MM.1S (cell line): ENCODE results near the gene LHPP.
"Not testable (repeated sequence)": the region's sequence is repeated elsewhere in the genome, so short reads cannot be mapped to it uniquely, and the experiment has no call there.

Experiments
- DNase-seq: peaks from one replicate; pipeline ENCODE4 v3.0.0-alpha.2; 2015
- H2AFZ ChIP-seq: fragments of 300-600 bp; sonication (generic); 2 replicates; pipeline ENCODE4 v1.6.0; 2016; ENCODE audit warnings: antibody characterized with exemption, low read length
- H3F3A ChIP-seq: fragments of 300-600 bp; sonication (generic); 2 replicates; pipeline ENCODE4 v1.6.1; 2016; ENCODE audit warnings: mild to moderate bottlenecking, antibody characterized with exemption, low read length, moderate library complexity, mixed read lengths; ENCODE audit not compliant: insufficient read depth
- H3K27ac ChIP-seq: fragments of 300-600 bp; sonication (generic); 2 replicates; pipeline ENCODE4 v1.5.1; 2016; ENCODE audit warnings: mild to moderate bottlenecking, low read length
- H3K27me3 ChIP-seq: fragments of 300-600 bp; sonication (generic); replicated peaks from 2 replicates; pipeline ENCODE4 v1.6.0; 2016; ENCODE audit warnings: low read length; ENCODE audit not compliant: insufficient read depth
- H3K36me3 ChIP-seq: fragments of 300-600 bp; sonication (generic); replicated peaks from 2 replicates; pipeline ENCODE4 v1.6.1; 2016; ENCODE audit warnings: mild to moderate bottlenecking, low read length, mixed read lengths; ENCODE audit not compliant: insufficient read depth
- H3K4me1 ChIP-seq: fragments of 300-600 bp; sonication (generic); 2 replicates; pipeline ENCODE4 v1.6.1; 2016; ENCODE audit warnings: low read length, mixed read lengths
- H3K4me2 ChIP-seq: fragments of 300-600 bp; sonication (generic); 2 replicates; pipeline ENCODE4 v1.6.0; 2016; ENCODE audit warnings: low read depth, low read length
- H3K4me3 ChIP-seq: fragments of 300-600 bp; sonication (generic); 2 replicates; pipeline ENCODE4 v1.5.1; 2016; ENCODE audit warnings: low read length, mixed read lengths
- H3K79me2 ChIP-seq: fragments of 300-600 bp; sonication (generic); 2 replicates; pipeline ENCODE4 v1.6.1; 2016; ENCODE audit warnings: mixed run types, low read length, mixed read lengths
- H3K9ac ChIP-seq: fragments of 300-600 bp; sonication (generic); 2 replicates; pipeline ENCODE4 v1.6.1; 2016; ENCODE audit warnings: low read length, mixed read lengths
- H3K9me2 ChIP-seq: fragments of 300-600 bp; sonication (generic); replicated peaks from 2 replicates; pipeline ENCODE4 v1.6.1; 2016; ENCODE audit warnings: mild to moderate bottlenecking, low read length, mixed read lengths; ENCODE audit not compliant: insufficient read depth
- H3K9me3 ChIP-seq: fragments of 300-600 bp; sonication (generic); replicated peaks from 2 replicates; pipeline ENCODE4 v1.6.1; 2016; ENCODE audit warnings: mild to moderate bottlenecking, low read length, mixed read lengths; ENCODE audit not compliant: insufficient read depth
- H4K20me1 ChIP-seq: fragments of 300-600 bp; sonication (generic); 2 replicates; pipeline ENCODE4 v1.6.1; 2016; ENCODE audit warnings: mild to moderate bottlenecking, low read length, moderate library complexity, mixed read lengths; ENCODE audit not compliant: insufficient read depth
- EZH2 ChIP-seq: fragments of 300-600 bp; sonication (generic); optimal IDR thresholded peaks from 2 replicates; pipeline ENCODE3; 2017; ENCODE audit warnings: low read depth, mild to moderate bottlenecking, antibody characterized with exemption, low read length, mixed read lengths
- EZH2phosphoT487 ChIP-seq: fragments of 300-600 bp; sonication (generic); IDR thresholded peaks from 2 replicates; pipeline ENCODE4 v1.6.1; 2018; ENCODE audit warnings: antibody characterized with exemption, low read length
- TF ChIP-seq, protein P1 (sequence below): fragments of 300-600 bp; sonication (generic); IDR thresholded peaks from 2 replicates; pipeline ENCODE4 v1.5.1; 2016; ENCODE audit warnings: antibody characterized with exemption, low read length, mixed read lengths

Gene LHPP

DNA sequence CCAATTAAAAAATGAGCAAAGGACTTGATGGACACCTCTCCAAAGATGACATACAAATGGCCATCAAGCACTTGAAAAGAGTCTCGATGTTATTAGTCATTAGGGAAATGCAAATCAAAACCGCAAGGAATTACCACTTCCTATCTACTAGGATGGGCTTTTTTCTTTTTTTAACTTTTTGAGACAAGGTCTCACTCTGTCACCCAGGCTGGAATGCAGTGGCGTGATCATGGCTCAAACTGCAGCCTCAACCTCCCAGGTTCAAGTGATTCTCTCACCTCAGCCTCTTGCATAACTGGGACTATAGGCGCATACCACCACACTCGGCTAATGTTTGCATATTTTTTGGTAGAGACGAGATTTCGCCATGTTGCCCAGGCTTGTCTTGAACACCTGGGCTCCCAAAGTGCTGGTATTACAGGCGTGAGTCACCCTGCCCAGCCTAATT, 25.4 kb upstream of the LHPP start:
- H3K36me3 ChIP-seq: no peaks in the 10 kb centered on the region
- H3K4me2 ChIP-seq: peak overlapping the region; percentile 42; the same call in 1 of the 2 replicates
- DNase-seq: peak; percentile 83
- H3K27me3 ChIP-seq: no peaks in the 10 kb centered on the region
- no peaks in the 10 kb centered on the region for H3K9me2 ChIP-seq
- peak overlapping the region; percentile 53; the same call in 1 of the 2 replicates for H3K27ac ChIP-seq
- peak overlapping the region; percentile 7; the same call in 1 of the 2 replicates for H2AFZ ChIP-seq
- peaks cover 12% of the 10 kb centered on the region for H3K4me1 ChIP-seq
- no peaks in the 10 kb centered on the region for H3F3A ChIP-seq
- no peaks in the 10 kb centered on the region for H3K9me3 ChIP-seq
- no peak overlapping the region for H3K9ac ChIP-seq
- TF ChIP-seq EZH2: no peak
- TF ChIP-seq, protein P1, sequence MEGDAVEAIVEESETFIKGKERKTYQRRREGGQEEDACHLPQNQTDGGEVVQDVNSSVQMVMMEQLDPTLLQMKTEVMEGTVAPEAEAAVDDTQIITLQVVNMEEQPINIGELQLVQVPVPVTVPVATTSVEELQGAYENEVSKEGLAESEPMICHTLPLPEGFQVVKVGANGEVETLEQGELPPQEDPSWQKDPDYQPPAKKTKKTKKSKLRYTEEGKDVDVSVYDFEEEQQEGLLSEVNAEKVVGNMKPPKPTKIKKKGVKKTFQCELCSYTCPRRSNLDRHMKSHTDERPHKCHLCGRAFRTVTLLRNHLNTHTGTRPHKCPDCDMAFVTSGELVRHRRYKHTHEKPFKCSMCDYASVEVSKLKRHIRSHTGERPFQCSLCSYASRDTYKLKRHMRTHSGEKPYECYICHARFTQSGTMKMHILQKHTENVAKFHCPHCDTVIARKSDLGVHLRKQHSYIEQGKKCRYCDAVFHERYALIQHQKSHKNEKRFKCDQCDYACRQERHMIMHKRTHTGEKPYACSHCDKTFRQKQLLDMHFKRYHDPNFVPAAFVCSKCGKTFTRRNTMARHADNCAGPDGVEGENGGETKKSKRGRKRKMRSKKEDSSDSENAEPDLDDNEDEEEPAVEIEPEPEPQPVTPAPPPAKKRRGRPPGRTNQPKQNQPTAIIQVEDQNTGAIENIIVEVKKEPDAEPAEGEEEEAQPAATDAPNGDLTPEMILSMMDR: no peak
- TF ChIP-seq EZH2phosphoT487: no peak
- H3K4me3 ChIP-seq: no peak overlapping the region; the same call in 1 of the 2 replicates
- H3K79me2 ChIP-seq: no peaks in the 10 kb centered on the region
- no peaks in the 10 kb centered on the region for H4K20me1 ChIP-seq

DNA sequence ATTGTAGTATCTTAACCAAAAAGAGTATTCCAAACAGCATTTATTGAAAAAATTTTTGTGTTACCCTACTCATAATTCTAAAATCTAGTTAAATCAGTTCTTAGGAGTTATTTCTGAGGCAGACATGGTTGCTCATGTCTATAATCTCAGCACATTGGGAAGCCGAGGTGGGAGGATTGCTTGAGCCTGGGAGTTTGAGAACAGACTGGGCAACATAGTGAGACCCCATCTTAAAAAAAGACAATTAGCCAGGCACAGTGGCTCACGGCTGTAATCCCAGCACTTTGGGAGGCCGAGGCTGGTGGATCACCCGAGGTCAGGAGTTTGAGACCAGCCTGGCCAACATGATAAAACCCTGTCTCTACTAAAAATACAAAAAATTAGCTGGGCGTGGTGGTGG, 19.9 kb upstream of the LHPP start:
- H3K36me3 ChIP-seq, H3K27ac ChIP-seq, H3K4me2 ChIP-seq, H2AFZ ChIP-seq, H3K9ac ChIP-seq, DNase-seq, H4K20me1 ChIP-seq, H3K27me3 ChIP-seq, H3K9me2 ChIP-seq, H3K4me3 ChIP-seq, H3F3A ChIP-seq, H3K79me2 ChIP-seq, H3K4me1 ChIP-seq, H3K9me3 ChIP-seq: not testable (repeated sequence)

DNA sequence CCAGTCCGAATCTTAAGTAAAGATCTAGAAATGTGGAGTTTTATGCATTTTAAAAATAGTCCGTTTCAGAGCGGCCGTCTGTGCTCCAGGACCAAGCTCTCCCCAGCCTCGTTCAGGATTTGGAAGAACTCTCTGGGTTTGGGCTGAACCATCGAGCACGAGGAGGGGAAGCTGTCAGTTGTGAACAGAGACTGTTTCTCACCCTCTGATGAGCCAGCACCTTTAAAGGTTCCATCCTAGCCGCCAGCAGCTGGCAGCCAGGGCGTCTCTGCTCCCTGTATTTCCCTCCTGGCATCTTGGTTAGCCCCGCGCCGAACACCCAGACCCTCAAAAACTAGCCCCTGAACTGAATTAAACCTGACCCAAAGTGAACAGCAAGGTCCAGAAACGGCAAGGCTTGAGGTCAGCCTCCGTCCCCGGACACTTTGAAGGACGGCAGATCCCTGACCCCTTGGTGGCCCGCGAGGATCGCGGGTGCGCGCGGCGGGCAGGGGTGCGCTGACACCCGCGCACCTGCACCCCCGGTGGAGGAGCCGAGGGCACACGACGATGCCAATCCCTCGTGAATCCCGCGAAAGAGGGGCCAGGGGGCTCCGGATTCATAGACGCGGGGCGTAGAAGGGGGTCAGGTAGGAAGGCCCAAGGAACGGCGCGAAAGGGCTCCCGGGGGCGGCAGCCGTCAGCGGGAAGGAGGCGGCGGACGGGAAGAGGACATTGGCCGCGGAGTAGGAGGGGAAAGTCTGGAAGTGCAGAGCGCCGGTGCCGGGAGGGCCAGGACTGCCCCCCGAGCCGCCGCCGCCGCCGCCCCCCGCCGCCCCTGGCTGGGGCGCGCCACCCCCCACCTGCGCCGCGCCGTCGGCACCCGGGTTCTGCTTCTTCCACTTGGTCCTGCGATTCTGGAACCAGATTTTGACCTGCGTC, 14.5 kb upstream of the LHPP start:
- no peaks in the 10 kb centered on the region for H3K36me3 ChIP-seq
- H3K79me2 ChIP-seq: no peaks in the 10 kb centered on the region
- no peak overlapping the region for H3K4me3 ChIP-seq
- no peak for TF ChIP-seq EZH2phosphoT487
- TF ChIP-seq, protein P1: no peak
- no peak for TF ChIP-seq EZH2
- no peaks in the 10 kb centered on the region for H3F3A ChIP-seq
- H3K9ac ChIP-seq: no peak overlapping the region
- H4K20me1 ChIP-seq: no peaks in the 10 kb centered on the region
- no peak overlapping the region for H2AFZ ChIP-seq
- DNase-seq: no peak
- peaks cover 58% of the 10 kb centered on the region for H3K27me3 ChIP-seq
- no peaks in the 10 kb centered on the region for H3K9me3 ChIP-seq
- no peaks in the 10 kb centered on the region for H3K9me2 ChIP-seq
- H3K27ac ChIP-seq: no peak overlapping the region
- no peak overlapping the region for H3K4me2 ChIP-seq
- no peaks in the 10 kb centered on the region for H3K4me1 ChIP-seq
